Measurements from ENCODE around the gene BZW1. TPM values are rescaled to one million over a fixed set of nuclear protein-coding genes. Genes with fewer than 3 reads are reported as not detected.
A peak's percentile ranks its signal among the peaks of the same experiment; 100 is the strongest.
"Not testable (repeated sequence)": the region's sequence is repeated elsewhere in the genome, so short reads cannot be mapped to it uniquely, and the experiment has no call there.

The BZW1 gene
- total and polyA plus RNA-seq, 4 donors, result 37.4 to 226 (median 170) TPM

GRCh38 chr2:200812122-200813022 lies 662 bp downstream of the BZW1 start:
- Histone ChIP-seq H3K4me3 (peak overlapping the region; percentile 100), H3K9me3 (ENCODE audit: control insufficient read depth in 4 of 4, insufficient read depth in 3 of 4, low read length in 3 of 4) (no peaks in the 10 kb centered on the region), H3K27ac (ENCODE audit: low read depth in 1 of 2, low read length in 1 of 2) (peak overlapping the region; percentile 95 to 100), H3K36me3 (ENCODE audit: control insufficient read depth in 4 of 4, insufficient read depth in 4 of 4, low read length in 4 of 4) (peaks cover 8 to 34% (median 24%) of the 10 kb centered on the region in 4 donors), H3K4me1 (ENCODE audit: control insufficient read depth in 5 of 5, insufficient read depth in 5 of 5, low read length in 5 of 5) (peaks cover 0 to 31% (median 13%) of the 10 kb centered on the region in 5 donors), H3K9ac (ENCODE audit: insufficient read depth in 1 of 2, low read length in 2 of 2) (peak overlapping the region; percentile 88 to 89), H3K27me3 (ENCODE audit: control insufficient read depth in 3 of 3, insufficient read depth in 3 of 3, low read length in 2 of 3) (no peaks in the 10 kb centered on the region)
- peak; percentile 13 for TF ChIP-seq CTCF (IDR thresholded peaks at IDR 0.05; ENCODE audit: control extremely low read depth, extremely low read depth)
- 1% methylated on average over 46 to 70 of the region's 70 CpGs for WGBS, 2 donors
- peak; percentile 73 to 80 (median 77) for DNase-seq
- ATAC-seq (ENCODE audit: insufficient read depth, low FRiP score), result peak; percentile 51

GRCh38 chr2:200814276-200814815 lies 2.6 kb downstream of the BZW1 start:
- H3K9ac ChIP-seq (ENCODE audit: insufficient read depth in 1 of 2, low read length in 2 of 2), result no peak overlapping the region
- 68 to 91% methylated on average over 3 of the region's 3 CpGs for WGBS, 2 donors
- ATAC-seq (ENCODE audit: insufficient read depth, low FRiP score) (no peak), DNase-seq (no peak)
- H3K9me3 ChIP-seq (ENCODE audit: control insufficient read depth in 4 of 4, insufficient read depth in 3 of 4, low read length in 3 of 4), result no peaks in the 10 kb centered on the region
- no peak for TF ChIP-seq CTCF (IDR thresholded peaks at IDR 0.05; ENCODE audit: control extremely low read depth, extremely low read depth)
- no peaks in the 10 kb centered on the region for H3K27me3 ChIP-seq (ENCODE audit: control insufficient read depth in 3 of 3, insufficient read depth in 3 of 3, low read length in 2 of 3)
- peaks cover 17 to 52% (median 38%) of the 10 kb centered on the region in 4 donors for H3K36me3 ChIP-seq (ENCODE audit: control insufficient read depth in 4 of 4, insufficient read depth in 4 of 4, low read length in 4 of 4)
- peaks cover 0 to 31% (median 13%) of the 10 kb centered on the region in 5 donors for H3K4me1 ChIP-seq (ENCODE audit: control insufficient read depth in 5 of 5, insufficient read depth in 5 of 5, low read length in 5 of 5)
- no peak overlapping the region for H3K4me3 ChIP-seq
- H3K27ac ChIP-seq (ENCODE audit: low read depth in 1 of 2, low read length in 1 of 2), result no peak overlapping the region

GRCh38 chr2:200814917-200815316 lies 3.2 kb downstream of the BZW1 start:
- peaks cover 0 to 29% (median 10%) of the 10 kb centered on the region in 5 donors for H3K4me1 ChIP-seq (ENCODE audit: control insufficient read depth in 5 of 5, insufficient read depth in 5 of 5, low read length in 5 of 5)
- ATAC-seq (ENCODE audit: insufficient read depth, low FRiP score), result no peak

DNA sequence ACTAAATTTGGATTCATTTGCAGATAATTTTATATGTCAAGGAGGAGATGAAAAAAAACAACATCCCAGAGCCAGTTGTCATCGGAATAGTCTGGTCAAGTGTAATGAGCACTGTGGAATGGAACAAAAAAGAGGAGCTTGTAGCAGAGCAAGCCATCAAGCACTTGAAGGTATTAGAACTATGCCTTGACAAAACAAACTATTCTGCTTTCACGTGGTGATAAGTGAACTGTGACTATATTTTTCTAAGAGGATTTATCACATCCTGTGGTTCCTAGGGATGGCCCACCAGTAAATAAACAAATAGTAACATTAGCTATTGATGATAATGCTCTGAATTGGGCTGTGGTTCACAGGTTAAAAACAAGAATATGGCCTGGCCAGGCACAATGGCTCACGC lies 7.0 kb downstream of the BZW1 start:
- ATAC-seq (ENCODE audit: insufficient read depth, low FRiP score); H3K9me3 ChIP-seq (ENCODE audit: control insufficient read depth in 4 of 4, insufficient read depth in 3 of 4, low read length in 3 of 4); H3K27me3 ChIP-seq (ENCODE audit: control insufficient read depth in 3 of 3, insufficient read depth in 3 of 3, low read length in 2 of 3); H3K27ac ChIP-seq (ENCODE audit: low read depth in 1 of 2, low read length in 1 of 2); DNase-seq; H3K4me3 ChIP-seq; H3K4me1 ChIP-seq (ENCODE audit: control insufficient read depth in 5 of 5, insufficient read depth in 5 of 5, low read length in 5 of 5); H3K9ac ChIP-seq (ENCODE audit: insufficient read depth in 1 of 2, low read length in 2 of 2): not testable (repeated sequence)
- 82 to 83% methylated on average over 3 of the region's 3 CpGs for WGBS, 2 donors
- H3K36me3 ChIP-seq (ENCODE audit: control insufficient read depth in 4 of 4, insufficient read depth in 4 of 4, low read length in 4 of 4), result peaks cover 33 to 71% (median 57%) of the 10 kb centered on the region in 4 donors

More at GRCh38 chr2:200814917-200815316, 3.2 kb downstream of the BZW1 start:
- peaks cover 17 to 56% (median 39%) of the 10 kb centered on the region in 4 donors for H3K36me3 ChIP-seq (ENCODE audit: control insufficient read depth in 4 of 4, insufficient read depth in 4 of 4, low read length in 4 of 4)
- H3K9me3 ChIP-seq (ENCODE audit: control insufficient read depth in 4 of 4, insufficient read depth in 3 of 4, low read length in 3 of 4), result no peaks in the 10 kb centered on the region
- no peaks in the 10 kb centered on the region for H3K27me3 ChIP-seq (ENCODE audit: control insufficient read depth in 3 of 3, insufficient read depth in 3 of 3, low read length in 2 of 3)
- H3K9ac ChIP-seq (ENCODE audit: insufficient read depth in 1 of 2, low read length in 2 of 2), result no peak overlapping the region
- 76 to 80% methylated on average over 1 of the region's 1 CpG for WGBS, 2 donors
- H3K27ac ChIP-seq (ENCODE audit: low read depth in 1 of 2, low read length in 1 of 2), result no peak overlapping the region
- DNase-seq, result peak in 1 of 3 donors; percentile 23
- TF ChIP-seq CTCF (IDR thresholded peaks at IDR 0.05; ENCODE audit: control extremely low read depth, extremely low read depth), result no peak
- H3K4me3 ChIP-seq, result no peak overlapping the region

Data from lung (tissue), 12 donors.